Activated naive CD8-positive, alpha-beta T cell treated with anti-CD3 and anti-CD28 coated beads, Interleukin-2, amount 50 U/mL, for 24 hours (primary cell): Measurements from ENCODE around the gene FOLH1.
"Not testable (repeated sequence)": the region's sequence is repeated elsewhere in the genome, so short reads cannot be mapped to it uniquely, and the experiment has no call there.

ENCODE experiments used
- ATAC-seq: fragments of 150-1000 bp; cut with Tn5 transposase; one replicate; pipeline ENCODE4 v1.10.0; 2021
- DNase-seq: peaks from one replicate; pipeline ENCODE4 v3.0.0; 2021
- H3K27ac Mint-ChIP-seq: one replicate; pipeline ENCODE4 v1.8.0; 2021; ENCODE audit warnings: mild to moderate bottlenecking, mixed read lengths
- H3K27me3 Mint-ChIP-seq: one replicate; pipeline ENCODE4 v1.8.0; 2021; ENCODE audit warnings: mixed read lengths
- H3K36me3 Mint-ChIP-seq: one replicate; pipeline ENCODE4 v1.8.0; 2021; ENCODE audit warnings: low read depth, mixed read lengths
- H3K4me1 Mint-ChIP-seq: one replicate; pipeline ENCODE4 v1.8.0; 2021; ENCODE audit warnings: mixed read lengths
- H3K4me3 Mint-ChIP-seq: one replicate; pipeline ENCODE4 v1.8.0; 2021; ENCODE audit warnings: mild to moderate bottlenecking, moderate library complexity, mixed read lengths
- H3K9me3 Mint-ChIP-seq: one replicate; pipeline ENCODE4 v1.8.0; 2021; ENCODE audit warnings: mixed read lengths

The FOLH1 gene

DNA sequence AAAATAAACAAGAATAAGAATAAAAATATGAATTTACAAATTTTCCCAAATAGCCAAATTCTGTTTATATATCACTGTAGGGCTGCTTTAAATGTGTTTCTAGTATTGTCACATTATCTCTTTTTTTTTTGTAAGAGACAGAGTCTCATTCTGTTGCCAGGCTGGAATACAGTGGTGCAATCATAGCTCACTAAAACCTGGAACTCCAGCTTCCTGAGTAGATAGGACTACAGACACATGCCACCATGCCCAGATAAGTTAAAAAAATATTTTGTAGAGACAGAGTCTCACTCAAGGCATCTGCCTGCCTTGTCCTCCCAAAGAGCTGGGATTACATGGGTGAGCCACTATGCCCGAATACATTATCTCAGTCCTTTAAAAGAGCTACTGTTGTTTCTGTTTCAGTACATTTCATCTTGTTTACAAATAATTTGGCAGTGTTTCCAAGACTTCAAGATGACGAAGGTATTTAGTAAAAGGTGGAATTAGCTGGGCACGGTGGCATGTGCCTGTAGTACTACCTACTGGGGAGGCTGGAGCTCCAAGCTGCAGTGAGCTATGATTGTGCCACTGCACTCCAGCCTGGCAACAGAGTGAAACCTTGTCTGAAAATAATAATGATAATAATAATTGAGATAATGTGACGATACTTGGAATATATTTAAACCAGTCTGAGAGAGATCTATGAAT lies 6.0 kb downstream of the FOLH1 start:
- Mint-ChIP-seq H3K27ac (no peak overlapping the region), H3K36me3 (peaks cover 2% of the 10 kb centered on the region), H3K9me3 (no peaks in the 10 kb centered on the region), H3K4me3 (no peak overlapping the region), H3K4me1 (no peaks in the 10 kb centered on the region), H3K27me3 (peaks cover 2% of the 10 kb centered on the region)
- ATAC-seq (no peak), DNase-seq (no peak)

DNA sequence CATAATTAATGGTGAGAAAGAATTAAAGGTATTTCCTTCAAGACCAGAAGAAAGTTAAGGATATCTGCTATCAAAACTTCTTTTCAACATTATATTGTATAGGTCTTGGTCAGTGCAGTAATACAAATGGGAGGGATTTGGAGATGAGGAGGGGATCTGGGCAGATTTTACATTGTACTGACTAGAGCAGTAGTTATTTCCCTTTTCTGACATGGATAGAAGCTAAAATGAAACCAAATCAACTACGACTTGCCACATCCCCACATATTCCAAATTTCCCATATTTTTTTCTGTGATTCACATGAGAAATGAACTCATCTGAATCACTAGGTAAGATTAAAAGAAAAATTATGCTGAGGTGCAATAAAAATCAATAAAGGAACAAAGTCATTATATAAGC lies 11.6 kb downstream of the FOLH1 start:
- H3K27me3 Mint-ChIP-seq, ATAC-seq, H3K27ac Mint-ChIP-seq, H3K4me1 Mint-ChIP-seq, H3K9me3 Mint-ChIP-seq, DNase-seq, H3K4me3 Mint-ChIP-seq, H3K36me3 Mint-ChIP-seq: not testable (repeated sequence)

GRCh38 chr11:49196002-49196401 lies 12.4 kb downstream of the FOLH1 start:
- not testable (repeated sequence) for H3K9me3 Mint-ChIP-seq, H3K27me3 Mint-ChIP-seq, H3K4me3 Mint-ChIP-seq, H3K4me1 Mint-ChIP-seq, DNase-seq, H3K27ac Mint-ChIP-seq, H3K36me3 Mint-ChIP-seq, ATAC-seq

- not testable (repeated sequence) for H3K4me1 Mint-ChIP-seq, DNase-seq, H3K4me3 Mint-ChIP-seq, H3K36me3 Mint-ChIP-seq, ATAC-seq, H3K9me3 Mint-ChIP-seq, H3K27me3 Mint-ChIP-seq, H3K27ac Mint-ChIP-seq
Observed at GRCh38 chr11:49190287-49190686, 18.1 kb downstream of the FOLH1 start.

DNA sequence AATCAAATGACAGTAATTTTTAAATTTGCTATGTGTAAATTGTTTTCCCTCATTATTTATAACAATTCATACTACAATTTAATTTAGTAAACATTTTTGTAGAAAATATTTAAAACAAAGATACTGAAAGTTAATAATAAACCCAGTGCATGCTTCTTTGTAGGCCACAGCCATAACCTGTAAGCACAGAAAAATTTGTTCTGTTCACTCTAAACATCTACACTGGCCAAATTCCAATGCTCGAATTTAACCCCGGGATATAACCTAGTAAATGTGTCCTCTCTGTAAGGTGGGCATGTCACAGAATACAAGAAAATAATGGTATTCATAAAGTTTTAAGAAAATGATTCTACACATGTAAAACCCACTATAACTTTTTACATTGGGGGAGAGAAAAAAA lies 22.2 kb downstream of the FOLH1 start:
- not testable (repeated sequence) for H3K4me1 Mint-ChIP-seq, H3K9me3 Mint-ChIP-seq, H3K27me3 Mint-ChIP-seq, H3K4me3 Mint-ChIP-seq, DNase-seq, H3K36me3 Mint-ChIP-seq, ATAC-seq, H3K27ac Mint-ChIP-seq

DNA sequence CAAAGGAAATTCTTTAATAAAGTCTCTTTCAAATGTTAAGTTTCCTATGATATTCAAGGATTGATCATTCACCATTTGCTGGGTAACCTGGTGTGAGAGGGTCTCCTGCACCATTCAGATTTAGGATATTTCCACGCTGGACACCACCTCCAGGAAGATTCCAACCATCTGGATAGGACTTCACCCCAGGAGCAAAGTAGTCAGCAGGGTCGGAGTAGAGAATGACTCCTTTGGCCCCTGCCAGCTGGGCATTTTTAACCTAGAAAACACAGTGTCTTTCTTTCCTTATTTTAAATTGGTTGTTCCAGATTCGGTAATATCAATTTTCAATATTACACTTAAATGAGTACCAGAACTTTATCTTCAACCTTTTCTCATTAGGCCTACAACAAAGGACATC lies 22.8 kb downstream of the FOLH1 start:
- not testable (repeated sequence) for ATAC-seq, H3K9me3 Mint-ChIP-seq, H3K4me1 Mint-ChIP-seq

GRCh38 chr11:49184756-49185155 lies 23.6 kb downstream of the FOLH1 start:
- not testable (repeated sequence) for H3K4me1 Mint-ChIP-seq, H3K27me3 Mint-ChIP-seq, H3K9me3 Mint-ChIP-seq, H3K36me3 Mint-ChIP-seq, H3K27ac Mint-ChIP-seq, H3K4me3 Mint-ChIP-seq, ATAC-seq, DNase-seq

More for the DNA sequence above, 22.8 kb downstream of the FOLH1 start:
- H3K4me3 Mint-ChIP-seq, H3K36me3 Mint-ChIP-seq, H3K27me3 Mint-ChIP-seq, H3K27ac Mint-ChIP-seq, DNase-seq: not testable (repeated sequence)

DNA sequence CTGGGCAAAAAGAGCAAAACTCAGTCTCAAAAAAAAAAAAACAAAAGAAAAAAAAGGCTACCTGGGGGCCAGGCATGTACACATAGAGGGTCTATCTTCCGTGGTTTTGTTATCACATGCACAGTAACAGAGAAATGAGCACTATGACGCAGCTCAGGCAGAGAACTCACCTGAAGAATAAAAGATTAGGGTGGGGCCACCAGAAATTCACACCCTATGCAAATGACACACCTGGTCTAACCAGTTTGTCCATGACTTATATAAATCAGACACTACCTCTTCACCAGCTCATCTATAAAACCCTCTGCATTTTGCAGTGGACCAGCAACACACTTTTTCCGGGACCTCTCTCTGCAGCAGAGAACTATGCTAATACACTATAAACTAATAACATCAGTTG lies 30.5 kb downstream of the FOLH1 start:
- H3K27ac Mint-ChIP-seq, DNase-seq, H3K4me1 Mint-ChIP-seq, H3K36me3 Mint-ChIP-seq, H3K4me3 Mint-ChIP-seq, H3K9me3 Mint-ChIP-seq, H3K27me3 Mint-ChIP-seq, ATAC-seq: not testable (repeated sequence)

GRCh38 chr11:49175378-49175777 lies 33.0 kb downstream of the FOLH1 start:
- not testable (repeated sequence) for H3K36me3 Mint-ChIP-seq, H3K9me3 Mint-ChIP-seq, H3K27ac Mint-ChIP-seq, H3K27me3 Mint-ChIP-seq, H3K4me1 Mint-ChIP-seq, DNase-seq, H3K4me3 Mint-ChIP-seq, ATAC-seq

- H3K4me3 Mint-ChIP-seq, H3K27me3 Mint-ChIP-seq, H3K9me3 Mint-ChIP-seq, H3K27ac Mint-ChIP-seq, H3K4me1 Mint-ChIP-seq, DNase-seq, ATAC-seq, H3K36me3 Mint-ChIP-seq: not testable (repeated sequence)
Observed at GRCh38 chr11:49174691-49175366, 33.6 kb downstream of the FOLH1 start.

GRCh38 chr11:49171613-49172012 lies 36.8 kb downstream of the FOLH1 start:
- H3K27ac Mint-ChIP-seq, DNase-seq, H3K9me3 Mint-ChIP-seq, H3K36me3 Mint-ChIP-seq, H3K4me1 Mint-ChIP-seq, H3K4me3 Mint-ChIP-seq, H3K27me3 Mint-ChIP-seq, ATAC-seq: not testable (repeated sequence)

DNA sequence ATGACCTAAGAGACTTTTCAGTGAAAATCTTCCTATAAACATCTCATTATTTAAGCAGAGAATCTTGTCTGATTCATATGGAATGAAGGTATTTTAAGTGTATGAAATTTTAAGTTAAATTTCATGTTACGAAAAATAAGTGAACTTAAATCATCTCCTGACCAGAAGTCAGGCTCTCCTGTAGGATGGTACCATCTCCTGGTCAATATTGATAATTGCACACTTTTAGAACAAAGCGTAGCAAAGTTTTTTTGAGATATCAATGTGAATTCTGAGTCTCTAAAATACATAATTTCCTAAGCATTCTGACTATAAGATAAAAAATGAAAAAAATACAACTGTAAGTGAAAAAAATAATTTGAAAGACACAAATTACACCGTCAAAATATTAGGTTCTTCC lies 38.8 kb downstream of the FOLH1 start:
- not testable (repeated sequence) for H3K9me3 Mint-ChIP-seq, H3K36me3 Mint-ChIP-seq, H3K4me1 Mint-ChIP-seq, ATAC-seq, H3K27me3 Mint-ChIP-seq, H3K27ac Mint-ChIP-seq, H3K4me3 Mint-ChIP-seq, DNase-seq

DNA sequence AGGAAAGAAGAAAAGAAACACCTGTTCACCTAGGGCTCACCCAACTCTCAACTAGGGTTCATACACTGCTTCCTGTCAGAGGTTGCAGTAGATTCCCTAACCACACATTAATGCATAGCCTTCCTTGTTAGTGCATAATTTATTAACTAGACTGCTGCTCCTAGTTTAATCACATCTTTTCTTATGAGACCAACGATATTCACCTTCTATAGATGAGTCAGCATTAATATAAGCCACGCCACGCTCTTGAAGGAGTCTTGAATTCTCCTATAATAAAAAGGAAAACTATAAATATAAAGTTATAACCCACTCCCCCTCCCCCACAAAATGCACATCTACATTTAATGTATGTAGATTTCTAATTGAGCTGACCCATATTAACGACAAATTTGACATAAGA lies 39.4 kb downstream of the FOLH1 start:
- not testable (repeated sequence) for H3K27ac Mint-ChIP-seq, ATAC-seq, DNase-seq, H3K36me3 Mint-ChIP-seq, H3K9me3 Mint-ChIP-seq, H3K4me1 Mint-ChIP-seq, H3K4me3 Mint-ChIP-seq, H3K27me3 Mint-ChIP-seq

GRCh38 chr11:49151211-49151610 lies 57.2 kb downstream of the FOLH1 start:
- no peaks in the 10 kb centered on the region for H3K4me1 Mint-ChIP-seq
- H3K36me3 Mint-ChIP-seq: no peaks in the 10 kb centered on the region
- no peaks in the 10 kb centered on the region for H3K27me3 Mint-ChIP-seq
- no peak overlapping the region for H3K4me3 Mint-ChIP-seq
- ATAC-seq: no peak
- no peak overlapping the region for H3K27ac Mint-ChIP-seq
- no peak for DNase-seq
- no peaks in the 10 kb centered on the region for H3K9me3 Mint-ChIP-seq

GRCh38 chr11:49102356-49102755 lies 106.0 kb downstream of the FOLH1 start:
- not testable (repeated sequence) for H3K4me3 Mint-ChIP-seq, ATAC-seq, H3K27ac Mint-ChIP-seq, H3K9me3 Mint-ChIP-seq, H3K27me3 Mint-ChIP-seq, H3K36me3 Mint-ChIP-seq, H3K4me1 Mint-ChIP-seq, DNase-seq
